KOPT-K1 (cell line): Measurements from ENCODE around the gene TTC38.

Experiments used
- H3K27ac ChIP-seq: fragments of 200-600 bp; sonication (generic); 2 replicates; pipeline ENCODE4 v1.5.1; 2016; ENCODE audit warnings: antibody characterized with exemption, mild to moderate bottlenecking, low read depth, low read length; ENCODE audit not compliant: poor library complexity, severe bottlenecking
- H3K36me3 ChIP-seq: fragments of 200-600 bp; sonication (generic); 2 replicates; pipeline ENCODE4 v1.5.1; 2017; ENCODE audit warnings: antibody characterized with exemption, mild to moderate bottlenecking, low read length, moderate library complexity; ENCODE audit not compliant: insufficient read depth
- H3K9me3 ChIP-seq: fragments of 200-600 bp; sonication (generic); 2 replicates; pipeline ENCODE4 v1.5.1; 2017; ENCODE audit warnings: antibody characterized with exemption, low read length, mild to moderate bottlenecking; ENCODE audit not compliant: insufficient read depth, poor library complexity, severe bottlenecking

The TTC38 gene

DNA sequence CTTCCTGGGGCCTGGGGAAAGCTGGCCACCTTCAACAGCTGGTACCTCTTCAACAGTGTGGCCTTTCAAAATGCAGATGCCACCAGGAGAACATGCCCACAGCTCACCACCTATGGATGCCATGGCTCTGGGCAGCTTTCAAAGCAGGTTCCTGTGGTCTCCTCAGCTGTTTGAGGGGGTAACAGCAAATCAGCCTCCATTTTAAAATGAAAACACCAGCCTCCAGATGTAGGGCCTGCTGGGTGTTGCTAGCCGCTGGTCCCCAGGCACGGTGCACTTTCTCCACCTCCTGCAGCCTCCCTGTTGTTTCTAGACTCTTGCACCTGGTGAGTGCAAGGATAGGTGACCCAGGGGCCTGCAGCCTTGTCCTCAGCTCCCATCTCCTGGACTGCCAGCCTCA is 27.7 kb upstream of the TTC38 start:
- H3K27ac ChIP-seq: peak overlapping the region; percentile 6
- H3K36me3 ChIP-seq: peaks cover 12% of the 10 kb centered on the region; the same call in 1 of the 2 replicates
- H3K9me3 ChIP-seq: no peaks in the 10 kb centered on the region

DNA sequence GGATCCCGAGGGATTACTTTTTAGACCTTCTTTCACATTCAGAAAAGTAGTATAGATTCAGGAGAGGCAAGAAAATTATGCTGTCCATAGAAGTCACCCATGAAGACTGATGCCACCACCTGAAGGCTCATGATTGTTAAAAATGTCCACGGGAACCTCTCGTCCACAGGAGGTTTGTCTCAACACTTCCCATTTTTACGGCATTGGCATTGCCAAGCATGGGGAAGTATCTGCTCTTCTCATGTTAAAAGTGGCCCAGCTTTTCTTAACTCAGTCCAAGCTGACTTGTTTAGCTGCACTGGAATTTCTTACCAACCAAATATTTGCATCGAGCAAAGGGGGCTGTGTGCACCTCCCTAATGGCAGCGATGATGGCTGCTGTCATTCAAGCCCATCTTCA is 27.3 kb upstream of the TTC38 start:
- no peaks in the 10 kb centered on the region for H3K9me3 ChIP-seq
- peaks cover 12% of the 10 kb centered on the region; the same call in 1 of the 2 replicates for H3K36me3 ChIP-seq
- peak overlapping the region; percentile 6 for H3K27ac ChIP-seq

DNA sequence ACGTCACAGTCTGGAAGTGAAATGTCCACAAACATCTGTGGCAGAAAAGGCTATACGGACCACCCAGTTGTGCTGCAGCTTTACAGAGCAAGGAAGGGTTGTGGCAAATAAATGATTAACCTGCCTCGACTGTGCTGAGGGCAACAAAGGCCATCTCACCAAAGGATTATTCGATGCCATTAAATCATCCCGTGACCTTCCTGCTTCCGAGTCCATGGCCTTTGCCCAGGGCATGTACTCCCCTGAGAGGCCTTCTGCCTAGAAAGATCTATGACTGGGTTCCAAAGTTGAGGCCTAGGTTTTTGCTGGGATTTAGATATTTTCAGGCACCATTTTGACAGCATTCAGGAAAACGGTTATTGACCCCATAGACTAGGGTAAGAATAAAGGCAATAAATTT is 26.9 kb upstream of the TTC38 start:
- Histone ChIP-seq H3K9me3 (no peaks in the 10 kb centered on the region), H3K27ac (no peak overlapping the region), H3K36me3 (peaks cover 12% of the 10 kb centered on the region; the same call in 1 of the 2 replicates)

DNA sequence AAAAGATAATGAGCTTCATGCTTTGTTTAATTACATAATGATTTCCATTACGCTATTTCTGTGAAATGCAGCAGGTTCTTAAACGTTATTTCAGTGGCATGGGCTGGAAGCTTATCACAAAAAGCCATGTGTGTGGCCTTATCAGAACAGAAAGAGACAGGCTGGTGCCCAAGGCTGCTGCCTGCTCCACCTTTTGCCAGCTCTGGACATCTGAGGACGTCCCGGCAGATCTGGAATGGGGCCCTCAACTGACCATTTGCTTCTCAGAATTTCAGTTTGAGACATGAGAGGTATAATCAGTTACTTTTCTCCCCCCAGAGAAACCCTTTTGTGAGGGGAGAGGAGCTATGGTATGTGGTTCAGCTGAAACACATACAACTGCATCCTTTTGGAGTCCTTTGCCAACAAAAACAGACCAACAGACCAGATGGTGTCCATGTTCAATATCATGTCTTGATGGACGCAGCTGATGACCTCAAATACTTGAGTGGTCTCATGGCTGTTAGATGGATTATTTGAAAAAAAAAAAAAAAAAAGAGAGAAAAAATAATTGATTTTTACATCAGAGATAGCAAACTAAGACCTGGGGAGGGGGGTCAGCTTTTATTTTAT is 26.3 kb upstream of the TTC38 start:
- Histone ChIP-seq H3K36me3 (peaks cover 12% of the 10 kb centered on the region; the same call in 1 of the 2 replicates), H3K9me3 (no peaks in the 10 kb centered on the region), H3K27ac (no peak overlapping the region)

DNA sequence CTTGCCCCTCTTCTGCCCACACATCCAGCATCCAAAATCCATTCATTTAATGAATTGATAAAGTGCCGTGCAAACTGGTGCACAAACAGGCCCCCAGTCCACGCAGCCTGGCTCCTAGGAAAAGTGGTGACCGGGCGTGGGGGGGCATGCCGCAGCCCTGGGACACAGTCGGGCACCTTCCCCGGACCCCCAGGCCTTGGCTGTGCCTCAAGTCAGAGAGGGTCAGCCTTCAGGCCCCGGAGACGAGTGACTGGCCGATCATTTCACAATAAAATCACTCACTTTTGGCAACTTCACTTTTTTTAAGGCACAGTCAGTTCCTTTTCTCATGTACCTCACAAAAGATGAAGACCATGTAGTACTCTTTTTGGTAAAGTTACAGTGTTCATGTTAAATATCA is 25.7 kb upstream of the TTC38 start:
- Histone ChIP-seq H3K27ac (no peak overlapping the region), H3K9me3 (no peaks in the 10 kb centered on the region), H3K36me3 (peaks cover 12% of the 10 kb centered on the region; the same call in 1 of the 2 replicates)

DNA sequence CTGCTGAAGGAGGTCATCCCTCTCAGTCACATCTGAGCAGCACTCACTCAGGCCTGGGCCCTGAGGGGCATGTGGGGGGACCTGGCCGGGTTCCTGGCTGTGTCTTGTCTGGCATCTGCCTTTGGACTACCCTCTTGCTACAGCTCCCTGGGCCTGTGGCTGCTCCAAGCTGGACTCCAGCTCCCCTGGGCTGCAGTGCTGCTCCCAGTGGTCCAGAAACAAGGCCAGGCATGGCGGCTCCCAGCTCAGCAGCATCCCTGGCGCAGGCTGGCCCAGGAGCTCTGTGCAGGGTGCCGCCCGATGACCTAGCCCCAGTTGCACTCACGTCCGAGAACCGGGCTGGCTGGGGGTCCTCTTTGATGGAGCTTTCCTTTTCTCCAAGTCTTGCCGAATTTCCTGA is 23.0 kb upstream of the TTC38 start:
- Histone ChIP-seq H3K27ac (no peak overlapping the region), H3K9me3 (no peaks in the 10 kb centered on the region), H3K36me3 (peaks cover 12% of the 10 kb centered on the region; the same call in 1 of the 2 replicates)

DNA sequence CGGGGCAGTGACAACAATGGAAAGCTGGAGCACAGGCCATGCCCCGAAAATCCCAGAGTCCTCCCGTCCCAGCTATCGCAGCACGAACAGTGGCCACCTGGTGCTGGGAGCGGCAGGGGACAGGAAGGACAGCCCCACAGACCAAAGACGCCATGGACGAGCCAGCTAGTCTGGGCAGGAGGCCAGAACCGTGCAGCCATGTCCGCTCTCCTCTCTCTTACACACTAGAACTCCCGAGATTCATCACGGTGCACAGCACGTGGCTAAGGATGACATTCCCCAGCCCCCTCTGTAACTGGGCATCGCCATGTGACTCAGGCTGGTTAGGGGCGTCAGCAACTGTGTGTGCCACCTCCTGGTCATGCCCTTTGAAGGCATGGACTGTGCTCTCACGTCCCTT is 22.3 kb upstream of the TTC38 start:
- no peaks in the 10 kb centered on the region for H3K9me3 ChIP-seq
- H3K36me3 ChIP-seq: peaks cover 12% of the 10 kb centered on the region; the same call in 1 of the 2 replicates
- no peak overlapping the region for H3K27ac ChIP-seq

DNA sequence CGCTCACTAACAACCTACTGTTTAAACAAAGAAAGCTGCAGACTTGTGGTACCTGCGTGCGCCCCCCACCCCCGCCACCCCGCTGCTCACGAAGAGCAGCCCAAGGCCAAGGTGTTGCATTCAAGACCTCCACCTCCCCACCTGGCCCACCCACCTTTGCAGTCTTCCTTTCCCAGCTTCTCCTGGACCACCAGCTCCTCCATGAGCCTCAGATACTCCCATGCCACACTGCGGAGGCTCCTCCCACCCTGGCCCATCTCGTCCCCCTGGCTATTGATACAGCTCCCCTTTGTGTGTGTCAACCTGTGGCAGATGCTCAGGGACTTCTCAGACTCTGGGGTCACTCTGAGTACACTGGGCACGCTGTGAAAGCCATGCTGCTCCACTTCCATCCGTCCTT is 21.6 kb upstream of the TTC38 start:
- Histone ChIP-seq H3K27ac (no peak overlapping the region), H3K36me3 (peaks cover 12% of the 10 kb centered on the region; the same call in 1 of the 2 replicates), H3K9me3 (no peaks in the 10 kb centered on the region)

DNA sequence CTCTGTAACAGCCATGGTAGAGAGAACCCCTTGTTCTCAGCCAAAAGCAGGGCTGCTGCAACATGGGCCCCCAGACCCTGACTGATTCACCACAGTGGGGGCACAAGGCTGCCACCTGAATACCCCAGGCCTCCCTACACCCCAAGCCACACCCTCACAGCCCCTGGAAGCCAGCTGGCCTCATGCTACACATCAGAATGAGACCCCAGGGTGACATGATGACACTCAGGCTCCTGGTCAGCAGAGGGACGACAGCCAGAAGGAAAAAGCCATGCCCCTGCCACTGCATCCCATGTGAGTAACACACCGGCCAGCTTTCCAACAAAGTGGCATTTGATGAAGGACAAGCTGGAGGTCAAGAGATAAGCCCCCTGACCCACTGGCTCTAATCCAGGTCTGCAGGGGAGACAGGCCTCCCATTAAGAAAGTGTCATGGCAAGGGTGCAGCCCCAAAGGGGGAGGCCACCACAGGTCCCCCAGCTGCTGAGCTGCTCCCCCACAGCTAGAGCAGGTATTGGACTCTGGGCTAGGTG is 20.3 kb upstream of the TTC38 start:
- Histone ChIP-seq H3K36me3 (peaks cover 12% of the 10 kb centered on the region; the same call in 1 of the 2 replicates), H3K27ac (no peak overlapping the region), H3K9me3 (no peaks in the 10 kb centered on the region)

DNA sequence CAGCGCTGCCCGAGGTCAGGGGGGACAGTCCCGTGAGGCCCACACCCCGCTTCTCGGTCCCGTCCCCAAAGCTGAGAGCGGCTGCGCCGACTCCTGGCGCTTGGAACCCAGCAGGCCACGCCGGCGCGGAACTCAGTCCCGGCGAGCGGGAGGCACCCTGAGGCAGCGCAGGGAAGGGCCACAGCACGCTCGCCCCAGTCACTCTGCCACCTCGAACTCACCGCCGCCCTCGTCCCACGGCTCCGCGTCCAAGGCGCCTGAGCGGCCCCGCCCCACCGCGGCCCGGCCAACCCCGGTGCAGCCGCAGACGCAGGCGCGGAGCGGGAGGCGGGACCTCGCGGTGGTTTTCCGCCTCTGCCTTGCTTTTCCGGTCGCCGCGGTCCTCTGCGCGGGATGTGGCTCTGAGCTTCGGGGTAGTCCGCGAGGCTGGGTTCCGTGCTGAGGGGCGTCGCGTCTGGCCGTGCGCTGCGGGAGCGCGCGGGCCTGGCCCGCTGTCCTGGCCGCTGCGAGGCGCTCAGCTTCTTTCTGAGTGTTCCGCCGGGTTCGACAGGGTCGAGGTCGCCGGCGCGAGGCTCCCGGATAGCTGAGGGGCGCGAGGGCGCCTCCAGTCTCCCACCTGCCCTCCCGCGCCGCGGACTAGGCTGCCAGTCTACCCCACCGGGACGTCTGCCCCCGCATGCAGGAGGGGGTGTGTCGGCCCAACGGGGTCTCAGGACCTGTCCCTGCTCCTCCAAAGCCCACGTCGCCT is 17.6 kb upstream of the TTC38 start, which contains the start of gene CDPF1:
TSS of gene CDPF1 (minus strand) at position 259 of the 748 bp plus-strand sequence. CDS start 2,009 bp downstream, outside the sequence.
- H3K27ac ChIP-seq: peak within 1 kb of the TSS; percentile 73
- H3K36me3 ChIP-seq: no peaks in the 10 kb centered on the region
- H3K9me3 ChIP-seq: no peaks in the 10 kb centered on the region

DNA sequence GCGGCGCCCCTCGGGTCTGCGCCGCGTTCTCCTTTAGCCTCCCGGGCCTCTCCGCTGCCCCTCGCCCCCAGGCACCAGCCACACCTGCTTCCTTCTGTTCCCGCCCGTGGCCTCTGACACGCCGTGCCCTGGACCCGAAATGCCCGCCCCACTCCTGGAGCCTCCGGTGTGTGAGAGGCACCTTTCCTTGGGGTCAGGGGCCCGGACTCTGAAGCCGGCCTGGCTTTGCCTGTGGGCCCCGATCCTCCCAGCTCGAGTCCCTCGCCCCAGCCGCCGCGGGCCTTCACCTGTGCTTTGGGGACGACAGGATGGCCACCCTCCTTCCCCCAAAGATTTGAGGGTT is 17.1 kb upstream of the TTC38 start:
- H3K27ac ChIP-seq: peak overlapping the region; percentile 73
- no peaks in the 10 kb centered on the region for H3K9me3 ChIP-seq
- H3K36me3 ChIP-seq: no peaks in the 10 kb centered on the region

DNA sequence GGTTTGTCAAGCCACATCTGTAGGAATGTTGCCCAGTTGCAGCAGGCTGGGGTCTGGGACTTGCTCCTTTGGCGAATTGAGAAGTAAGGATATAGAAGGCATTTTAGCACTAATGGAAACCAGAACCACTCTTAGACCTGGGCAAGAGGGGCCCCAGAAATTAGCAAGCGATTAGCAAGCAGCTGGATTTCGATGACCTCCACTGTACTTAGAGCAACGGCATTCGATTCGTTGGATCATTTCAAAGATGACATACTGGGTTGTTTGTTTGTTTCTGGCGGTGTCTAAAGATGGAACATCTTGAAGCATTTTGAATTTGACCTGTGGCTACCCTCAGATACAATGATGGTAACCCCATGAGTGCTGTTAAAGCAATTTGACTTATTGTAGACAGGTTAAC is 16.5 kb upstream of the TTC38 start:
- no peaks in the 10 kb centered on the region for H3K36me3 ChIP-seq
- no peak overlapping the region for H3K27ac ChIP-seq
- no peaks in the 10 kb centered on the region for H3K9me3 ChIP-seq

DNA sequence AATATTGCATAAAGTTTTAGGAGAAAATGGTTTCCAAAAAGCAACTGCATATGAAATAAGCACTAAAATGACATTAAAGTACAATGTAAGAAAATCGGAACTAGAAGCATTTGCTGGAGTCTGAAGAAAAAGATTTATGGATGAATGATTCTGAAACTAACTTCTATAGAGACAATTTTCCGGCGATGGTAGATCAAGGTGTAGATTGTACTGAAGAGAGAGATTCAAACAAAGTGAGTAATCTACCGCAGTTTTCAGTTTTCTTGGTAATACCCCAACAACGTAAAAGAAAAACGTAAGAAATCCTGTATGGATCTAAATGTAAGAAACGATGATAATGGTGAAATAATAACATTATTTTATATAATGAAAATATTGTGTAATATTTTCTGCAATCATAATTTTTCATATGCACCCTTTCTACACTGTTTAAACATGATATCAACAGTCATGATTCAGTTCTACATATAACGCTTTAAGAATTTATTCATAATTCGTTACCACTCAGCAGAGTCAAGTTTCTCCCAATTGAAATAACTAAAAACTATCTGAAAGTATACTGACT is 15.9 kb upstream of the TTC38 start:
- peaks cover under 1% of the 10 kb centered on the region for H3K9me3 ChIP-seq
- no peak overlapping the region for H3K27ac ChIP-seq
- H3K36me3 ChIP-seq: no peaks in the 10 kb centered on the region

DNA sequence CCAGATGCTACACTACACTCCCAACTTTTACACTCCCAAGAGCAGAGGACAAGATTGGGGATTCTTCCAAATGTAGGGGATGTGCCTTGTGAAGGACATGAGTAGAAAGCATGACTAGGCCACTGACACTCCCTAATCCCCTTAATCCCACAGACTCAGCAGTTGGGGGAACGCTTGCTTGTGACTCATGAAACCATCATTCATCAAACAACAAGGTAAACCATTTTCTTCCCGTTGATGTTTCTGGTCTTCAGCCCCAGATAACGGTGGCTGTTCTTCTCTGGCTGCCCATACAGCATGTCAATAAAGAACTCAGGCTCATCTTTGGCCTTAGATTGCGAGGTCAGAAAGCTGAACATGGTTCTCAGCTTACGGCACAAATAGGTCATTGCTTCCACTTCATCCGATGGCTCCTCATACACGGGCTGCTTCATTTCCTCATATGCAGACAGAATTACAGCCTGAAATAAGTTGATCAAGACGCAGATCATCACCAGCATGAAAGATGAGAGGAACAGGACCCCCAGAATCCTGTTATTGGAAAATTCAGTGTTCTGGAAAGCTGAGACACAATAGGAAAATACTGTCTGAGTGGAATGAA is 11.3 kb upstream of the TTC38 start:
- Histone ChIP-seq H3K36me3 (no peaks in the 10 kb centered on the region), H3K27ac (no peak overlapping the region), H3K9me3 (peaks cover 17% of the 10 kb centered on the region)

DNA sequence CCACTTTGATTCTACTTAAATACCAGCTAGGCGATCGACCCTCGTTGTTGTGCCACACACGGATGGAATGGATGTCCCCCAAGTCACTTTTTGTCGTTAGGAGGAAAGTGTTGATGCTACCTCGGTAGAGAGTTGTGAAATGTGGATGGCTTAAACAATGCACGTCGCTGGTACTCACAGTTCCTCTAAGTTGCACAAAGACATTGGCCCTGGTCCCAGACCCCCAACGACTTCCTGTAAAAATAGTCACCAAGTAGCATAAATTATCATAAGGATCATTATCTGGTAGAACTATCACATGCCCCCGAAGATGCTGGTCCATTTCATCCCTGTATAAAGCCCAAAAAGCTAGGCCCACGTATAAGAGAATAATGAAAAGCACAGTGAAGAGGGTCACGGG is 8.4 kb upstream of the TTC38 start:
- H3K36me3 ChIP-seq: no peaks in the 10 kb centered on the region
- peaks cover 41% of the 10 kb centered on the region for H3K9me3 ChIP-seq
- no peak overlapping the region for H3K27ac ChIP-seq
